Measurements from ENCODE around the gene ANKRD12.
"Not testable (repeated sequence)": the region's sequence is repeated elsewhere in the genome, so short reads cannot be mapped to it uniquely, and the experiment has no call there.

Gene ANKRD12

DNA sequence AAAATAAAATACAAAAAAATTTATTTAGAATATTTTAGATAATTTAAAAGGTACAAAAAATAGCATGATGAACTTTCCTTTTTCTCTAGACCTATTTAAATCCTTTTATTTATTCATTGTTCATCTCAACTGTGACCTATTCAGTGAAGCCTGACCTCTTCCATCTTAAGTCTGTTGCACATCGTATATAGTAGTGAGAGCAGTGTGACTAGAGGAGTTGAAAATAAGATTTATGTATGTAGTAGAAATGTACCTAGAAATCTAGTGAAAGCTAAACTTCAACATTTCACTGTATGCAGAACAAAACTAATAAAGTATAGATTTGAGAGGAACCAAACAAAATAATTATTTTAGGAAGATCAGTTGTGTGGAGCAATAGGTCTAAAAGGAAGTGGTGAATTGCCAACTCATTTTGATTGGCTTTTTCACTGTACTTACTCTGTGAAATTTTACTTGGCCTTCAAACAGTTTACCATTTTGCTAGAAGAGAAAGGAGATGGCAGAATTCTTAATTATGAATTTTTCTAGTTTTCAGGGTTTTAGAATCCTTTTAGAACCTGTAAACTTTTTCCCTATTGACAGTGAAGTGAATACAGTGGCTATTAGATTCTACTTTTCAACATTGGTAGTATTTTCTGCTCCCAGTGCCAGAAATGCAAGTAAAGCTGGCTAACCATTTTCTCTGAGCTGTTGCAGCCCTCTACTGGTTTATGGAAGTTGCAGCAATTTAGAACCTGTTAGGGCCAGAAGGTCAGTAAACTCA, 11.0 kb downstream of the ANKRD12 start:
- DNase-seq, result peak; percentile 21

- DNase-seq, result no peak
Measured at GRCh38 chr18:9148203-9148552, 11.6 kb downstream of the ANKRD12 start.

DNA sequence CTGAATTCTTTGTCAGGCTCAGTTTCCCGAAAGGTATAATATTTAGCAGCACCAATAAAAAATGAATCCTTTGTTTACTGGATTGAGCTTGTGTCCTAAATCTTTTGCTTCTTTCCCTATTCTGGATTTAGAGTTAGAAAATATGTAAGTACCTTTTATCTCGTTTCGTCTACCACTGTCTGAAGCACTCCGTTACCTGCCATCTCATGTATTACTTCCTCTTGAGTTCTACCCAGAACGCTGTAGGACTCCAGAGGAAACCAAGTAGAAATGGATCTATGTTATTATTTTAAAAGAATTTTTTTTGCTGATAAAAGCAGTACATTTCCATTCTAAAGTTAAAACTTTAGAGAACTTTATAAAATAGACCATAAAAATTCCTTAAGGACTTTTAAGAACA, 13.5 kb downstream of the ANKRD12 start:
- DNase-seq, result no peak

- no peak for DNase-seq
Measured at GRCh38 chr18:9153256-9153655, 16.7 kb downstream of the ANKRD12 start.

- no peak for DNase-seq
Measured at GRCh38 chr18:9156604-9157249, 20.1 kb downstream of the ANKRD12 start.

DNA sequence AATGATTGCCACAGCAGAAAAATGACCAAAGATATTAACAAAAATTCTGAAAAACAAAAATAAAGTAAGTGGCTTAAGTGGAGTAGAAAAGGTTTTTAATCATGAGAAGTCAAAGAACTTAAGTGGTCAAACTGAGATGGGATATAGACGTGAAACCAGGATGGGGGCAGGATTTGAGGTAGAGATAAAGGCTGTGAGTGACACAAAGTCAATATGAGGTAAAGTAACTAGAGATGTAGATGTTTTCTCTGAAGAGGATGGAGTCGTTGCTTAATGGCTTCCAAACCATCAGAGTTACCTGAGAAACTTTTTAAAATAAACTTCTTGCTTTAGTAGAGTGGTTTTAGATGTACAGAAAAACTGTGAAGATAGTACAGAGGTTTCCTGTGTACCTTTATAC, 21.2 kb downstream of the ANKRD12 start:
- DNase-seq, result no peak

DNA sequence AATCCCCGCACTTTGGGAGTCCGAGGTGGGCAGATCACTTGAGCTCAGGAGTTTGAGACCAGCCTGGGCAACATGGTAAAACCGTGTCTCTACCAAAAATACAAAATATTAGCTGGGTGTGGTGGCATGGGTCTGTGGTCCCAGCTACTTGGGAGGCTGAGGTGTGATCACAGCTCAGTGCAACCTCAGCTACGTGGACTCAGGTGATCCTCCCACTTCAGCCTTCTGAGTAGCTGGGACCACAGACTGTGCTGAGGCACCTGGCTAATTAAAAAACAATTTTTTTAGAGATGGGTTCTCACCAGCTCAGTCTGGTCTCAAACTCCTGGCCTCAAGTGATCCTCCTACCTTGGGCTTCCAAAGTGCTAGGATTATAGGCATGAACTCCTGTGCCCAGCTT, 23.4 kb downstream of the ANKRD12 start:
- DNase-seq, result no peak

DNA sequence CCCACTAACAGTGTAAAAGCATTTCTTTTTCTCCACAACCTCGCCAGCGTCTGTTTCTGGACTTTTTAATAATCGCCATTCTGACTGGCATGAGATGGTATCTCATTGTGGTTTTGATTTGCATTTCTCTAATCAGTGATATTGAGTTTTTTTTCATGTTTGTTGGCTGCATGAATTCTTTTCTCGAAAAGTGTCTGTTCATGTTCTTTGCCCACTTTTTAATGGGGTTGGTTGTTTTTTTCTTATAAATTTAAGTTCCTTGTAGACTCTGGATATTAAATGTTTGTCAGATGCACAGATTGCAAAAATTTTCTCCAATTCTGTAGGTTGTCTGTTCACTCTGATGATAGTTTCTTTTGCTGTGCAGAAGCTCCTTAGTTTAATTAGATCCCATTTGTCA, 26.1 kb downstream of the ANKRD12 start:
- not testable (repeated sequence) for DNase-seq

GRCh38 chr18:9164149-9164548, 27.6 kb downstream of the ANKRD12 start:
- DNase-seq, result not testable (repeated sequence)

- DNase-seq, result not testable (repeated sequence)
Measured at GRCh38 chr18:9165883-9166282, 29.3 kb downstream of the ANKRD12 start.

- not testable (repeated sequence) for DNase-seq
Measured at GRCh38 chr18:9169515-9169914, 32.9 kb downstream of the ANKRD12 start.

DNA sequence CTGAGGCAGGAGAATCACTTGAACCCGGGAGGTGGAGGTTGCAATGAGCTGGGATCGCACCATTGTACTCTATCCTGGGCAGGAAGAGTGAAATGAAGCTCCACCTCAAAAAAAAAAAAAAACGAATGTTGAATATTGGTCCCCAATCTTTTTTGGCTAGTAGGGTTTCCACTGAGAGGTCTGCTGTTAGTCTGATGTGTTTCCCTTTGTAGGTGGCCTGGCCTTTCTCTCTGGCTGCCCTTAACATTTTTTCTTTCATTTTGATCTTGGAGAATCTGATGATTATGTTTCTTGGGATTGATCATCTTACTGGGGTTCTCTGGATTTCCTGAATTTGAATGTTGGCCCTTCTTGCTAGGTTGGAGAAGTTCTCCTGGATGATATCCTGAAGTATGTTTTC, 35.3 kb downstream of the ANKRD12 start:
- not testable (repeated sequence) for DNase-seq

DNA sequence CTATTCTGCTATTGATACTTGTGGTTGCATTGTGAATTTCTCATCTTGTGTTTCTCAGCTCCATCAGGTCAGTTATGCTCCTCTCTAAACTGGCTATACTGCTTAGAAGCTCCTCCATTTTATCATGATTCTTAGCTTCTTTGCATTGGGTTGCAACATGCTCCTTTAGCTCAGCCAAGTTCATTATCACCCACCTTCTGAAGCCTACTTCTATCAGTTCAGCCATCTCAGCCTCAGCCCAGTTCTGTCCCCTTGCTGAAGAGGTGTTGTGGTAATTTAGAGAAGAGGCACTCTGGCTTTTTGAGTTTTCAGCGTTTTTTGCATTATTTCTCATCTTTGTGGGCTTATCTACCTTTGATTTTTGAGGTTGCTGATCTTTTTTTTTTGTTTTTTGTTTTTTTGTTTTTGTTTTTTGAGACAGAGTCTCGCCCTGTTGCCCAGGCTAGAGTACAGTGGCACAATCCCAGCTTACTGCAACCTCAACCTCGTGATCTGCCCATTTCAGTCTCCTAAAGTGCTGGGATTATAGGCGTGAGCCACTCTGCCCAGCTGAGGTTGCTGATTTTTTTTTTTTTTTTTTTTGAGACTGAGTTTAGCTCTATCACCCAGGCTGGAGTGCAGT, 36.0 kb downstream of the ANKRD12 start:
- DNase-seq, result no peak

GRCh38 chr18:9173770-9174233, 37.2 kb downstream of the ANKRD12 start:
- no peak for DNase-seq

- DNase-seq, result no peak
Measured at GRCh38 chr18:9174302-9174701, 37.7 kb downstream of the ANKRD12 start.

DNA sequence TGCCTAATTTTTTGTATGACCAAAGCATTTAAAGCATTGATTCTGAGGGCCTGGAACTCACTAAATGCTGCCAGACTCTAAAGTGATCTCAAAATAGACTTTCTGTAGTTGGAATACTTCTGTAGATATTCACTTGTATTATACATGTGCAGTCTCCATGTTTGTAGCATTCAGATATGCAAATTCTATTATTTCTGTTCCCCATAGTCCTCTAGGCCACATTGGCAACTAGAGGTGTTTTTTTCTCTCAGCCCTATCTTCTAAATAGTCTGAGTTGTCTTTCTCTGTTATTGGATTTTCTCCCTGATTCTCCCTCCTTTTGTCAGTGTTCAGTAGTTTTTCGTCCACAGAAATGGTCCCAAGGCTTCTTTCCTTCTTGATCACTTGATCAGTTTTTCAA, 38.5 kb downstream of the ANKRD12 start:
- DNase-seq, result no peak

GRCh38 chr18:9177031-9177430, 40.5 kb downstream of the ANKRD12 start:
- DNase-seq, result peak; percentile 60

DNA sequence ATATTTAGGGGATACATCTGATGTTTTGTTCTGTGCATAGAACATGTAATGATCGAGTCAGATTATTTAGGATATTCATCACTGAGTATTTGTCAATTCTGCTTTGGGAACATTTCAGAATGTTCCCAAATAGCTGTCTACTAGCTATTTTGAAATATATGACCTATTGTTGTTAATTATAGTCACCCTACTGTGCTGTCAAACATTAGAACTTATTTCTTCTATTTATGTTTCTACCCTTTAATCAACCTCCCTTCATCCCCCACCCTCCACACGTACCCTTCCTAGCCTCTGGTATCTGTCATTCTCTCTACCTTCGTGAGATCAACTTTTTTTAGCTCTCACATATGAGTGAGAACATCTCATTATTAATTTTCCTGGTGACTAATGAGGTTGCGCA, 40.9 kb downstream of the ANKRD12 start:
- DNase-seq, result no peak

GRCh38 chr18:9178557-9178956, 42.0 kb downstream of the ANKRD12 start:
- no peak for DNase-seq

DNA sequence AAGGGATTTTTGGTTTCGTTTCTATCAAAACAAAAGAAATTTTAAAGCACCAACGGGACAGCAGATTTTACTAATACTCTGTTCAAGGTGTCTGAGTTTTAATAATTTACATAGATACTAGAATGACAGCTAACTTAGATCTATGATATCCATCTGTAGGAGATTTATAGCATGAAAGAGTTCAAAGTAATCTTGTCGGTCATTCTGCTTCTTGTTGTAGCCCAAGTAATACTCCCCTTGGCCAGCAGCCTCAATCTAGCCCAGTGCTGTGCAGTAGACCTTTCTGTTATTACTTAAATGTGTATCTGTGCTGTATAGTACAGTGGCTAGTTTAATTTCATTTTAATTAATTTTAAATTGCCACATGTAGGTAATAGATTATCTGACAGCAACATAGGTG, 44.7 kb downstream of the ANKRD12 start:
- no peak for DNase-seq

DNA sequence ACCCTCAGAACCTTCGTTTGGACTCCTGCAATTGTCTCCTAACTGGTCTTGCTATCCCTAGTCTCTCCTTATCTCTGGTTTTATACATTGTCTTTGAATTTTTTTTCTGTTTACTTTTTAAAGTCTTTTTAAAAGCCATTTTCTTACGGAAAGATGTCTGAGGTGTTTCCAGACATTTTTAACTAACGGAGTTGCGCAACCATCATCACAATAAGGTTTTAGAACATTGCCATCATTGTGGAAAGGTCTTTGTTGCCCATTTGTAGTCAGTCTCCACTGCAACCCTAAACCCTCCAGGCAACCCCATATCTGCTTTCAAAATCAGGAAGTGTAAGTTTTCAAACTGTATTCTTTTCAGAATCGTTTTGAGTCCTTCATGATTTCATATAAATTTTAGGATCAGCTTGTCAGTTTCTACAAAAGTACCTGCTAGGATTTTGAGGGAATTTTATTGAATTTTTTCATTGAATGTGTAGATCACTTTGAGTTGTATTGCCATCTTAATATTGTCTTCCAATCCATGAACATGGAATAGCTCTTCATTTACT, 46.3 kb downstream of the ANKRD12 start:
- DNase-seq, result no peak

DNA sequence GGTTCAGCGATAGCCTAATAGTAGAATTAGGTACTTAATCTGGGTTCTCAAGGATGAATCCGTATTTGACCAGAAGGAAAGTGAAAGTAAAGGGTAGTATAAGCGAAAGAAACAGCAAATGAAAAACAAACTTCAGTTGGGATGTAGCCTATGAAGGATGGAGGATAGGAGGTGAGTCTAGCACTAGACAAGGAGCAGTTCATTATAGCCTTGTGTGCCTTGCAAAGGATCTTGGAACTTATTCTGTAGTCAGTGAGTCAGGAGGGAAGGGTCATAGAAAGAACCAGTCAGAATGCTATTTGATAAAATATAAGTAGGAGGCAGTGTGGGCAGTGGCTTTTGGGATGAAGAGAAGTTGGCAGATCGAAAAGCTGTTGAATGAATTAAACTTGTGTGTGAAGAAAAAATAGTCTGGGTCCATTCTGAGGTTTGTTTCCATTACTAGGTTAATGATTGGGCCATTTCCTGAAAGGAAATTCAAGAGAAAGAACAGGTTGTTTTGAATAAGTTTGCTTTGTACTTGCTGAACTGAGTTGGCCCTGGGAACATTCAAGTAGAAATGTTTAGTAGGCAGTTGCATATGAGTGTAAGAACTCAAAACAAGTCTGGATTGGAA, 48.5 kb downstream of the ANKRD12 start:
- no peak for DNase-seq
